HG02571 (cell line): ENCODE measurements around the gene SLC19A3.
"Not testable (repeated sequence)": the region's sequence is repeated elsewhere in the genome, so short reads cannot be mapped to it uniquely, and the experiment has no call there.

Experiments used
- ATAC-seq: cut with Tn5 transposase; IDR thresholded peaks from one replicate; pipeline ENCODE4 v1.9.1; 2021; ENCODE audit warnings: mild to moderate bottlenecking, moderate library complexity; ENCODE audit not compliant: unreplicated experiment

The SLC19A3 gene

GRCh38 chr2:227717687-227718567, at the start of gene SLC19A3:
Gene SLC19A3 (minus strand): TSS chr2:227718028. CDS start chr2:227702318, 15,710 bp downstream.
- no peak for ATAC-seq

GRCh38 chr2:227766373-227766883, 48.6 kb upstream of the SLC19A3 start:
- peak; percentile 98 for ATAC-seq

GRCh38 chr2:227765788-227766372, 48.1 kb upstream of the SLC19A3 start:
- ATAC-seq, result no peak

GRCh38 chr2:227761740-227762476, 44.1 kb upstream of the SLC19A3 start:
- ATAC-seq, result no peak

- no peak for ATAC-seq
Observed at GRCh38 chr2:227759411-227760118, 41.7 kb upstream of the SLC19A3 start.

GRCh38 chr2:227756261-227756660, 38.4 kb upstream of the SLC19A3 start:
- not testable (repeated sequence) for ATAC-seq

GRCh38 chr2:227748079-227748478, 30.3 kb upstream of the SLC19A3 start:
- no peak for ATAC-seq

- ATAC-seq, result no peak
Observed at GRCh38 chr2:227745594-227745993, 27.8 kb upstream of the SLC19A3 start, which contains the start of gene SCYGR8. Gene SCYGR8 (plus strand): TSS chr2:227745894. CDS start chr2:227745894, 0 bp downstream.

GRCh38 chr2:227740705-227741104, 22.9 kb upstream of the SLC19A3 start:
- not testable (repeated sequence) for ATAC-seq

- no peak for ATAC-seq
Observed at GRCh38 chr2:227739351-227739750, 21.5 kb upstream of the SLC19A3 start.

- no peak for ATAC-seq
Observed at GRCh38 chr2:227728035-227728434, 10.2 kb upstream of the SLC19A3 start, which contains the start of gene SCYGR7. Gene SCYGR7 (plus strand): TSS chr2:227728335. CDS start chr2:227728335, 0 bp downstream.

- ATAC-seq, result no peak
Observed at GRCh38 chr2:227724394-227725039, 6.7 kb upstream of the SLC19A3 start, which contains the start of gene SCYGR6. Gene SCYGR6 (minus strand): TSS chr2:227724757. CDS start chr2:227724757, 0 bp downstream.

GRCh38 chr2:227722821-227723220, 5.0 kb upstream of the SLC19A3 start:
- ATAC-seq, result not testable (repeated sequence)

- no peak for ATAC-seq
Observed at GRCh38 chr2:227720680-227721079, 2.9 kb upstream of the SLC19A3 start.

- no peak for ATAC-seq
Observed at GRCh38 chr2:227719641-227720040, 1.8 kb upstream of the SLC19A3 start.

GRCh38 chr2:227716501-227716900, 1.3 kb downstream of the SLC19A3 start:
- ATAC-seq, result no peak

GRCh38 chr2:227713291-227713690, 4.5 kb downstream of the SLC19A3 start:
- ATAC-seq, result no peak

GRCh38 chr2:227710986-227711385, 6.8 kb downstream of the SLC19A3 start:
- no peak for ATAC-seq

- ATAC-seq, result no peak
Observed at GRCh38 chr2:227707390-227707789, 10.4 kb downstream of the SLC19A3 start.

GRCh38 chr2:227706859-227707258, 11.0 kb downstream of the SLC19A3 start:
- no peak for ATAC-seq
